Stomach (tissue), 4 donors: ENCODE results near the gene SH3GL2.

ENCODE experiments used
- EP300 ChIP-seq: sonication (generic); formaldehyde crosslinking; IDR thresholded peaks from one replicate; pipeline ENCODE4 v1.6.1; 2017; ENCODE audit warnings: antibody characterized with exemption
- TF ChIP-seq, protein P1 (sequence below), 7 experiments: fragments of 450-650 bp in 4 of 7; fragments of 200-600 bp in 3 of 7; sonication (generic) in 3 of 7; IDR thresholded peaks; one replicate each; pipeline ENCODE4 v1.5.1; 2016 to 2019; ENCODE audit warnings: antibody characterized with exemption in 7 of 7, control low read depth in 2 of 7, mild to moderate bottlenecking in 1 of 7

GRCh38 chr9:17658237-17658636 is 79.4 kb downstream of the SH3GL2 start:
- TF ChIP-seq, protein P1, sequence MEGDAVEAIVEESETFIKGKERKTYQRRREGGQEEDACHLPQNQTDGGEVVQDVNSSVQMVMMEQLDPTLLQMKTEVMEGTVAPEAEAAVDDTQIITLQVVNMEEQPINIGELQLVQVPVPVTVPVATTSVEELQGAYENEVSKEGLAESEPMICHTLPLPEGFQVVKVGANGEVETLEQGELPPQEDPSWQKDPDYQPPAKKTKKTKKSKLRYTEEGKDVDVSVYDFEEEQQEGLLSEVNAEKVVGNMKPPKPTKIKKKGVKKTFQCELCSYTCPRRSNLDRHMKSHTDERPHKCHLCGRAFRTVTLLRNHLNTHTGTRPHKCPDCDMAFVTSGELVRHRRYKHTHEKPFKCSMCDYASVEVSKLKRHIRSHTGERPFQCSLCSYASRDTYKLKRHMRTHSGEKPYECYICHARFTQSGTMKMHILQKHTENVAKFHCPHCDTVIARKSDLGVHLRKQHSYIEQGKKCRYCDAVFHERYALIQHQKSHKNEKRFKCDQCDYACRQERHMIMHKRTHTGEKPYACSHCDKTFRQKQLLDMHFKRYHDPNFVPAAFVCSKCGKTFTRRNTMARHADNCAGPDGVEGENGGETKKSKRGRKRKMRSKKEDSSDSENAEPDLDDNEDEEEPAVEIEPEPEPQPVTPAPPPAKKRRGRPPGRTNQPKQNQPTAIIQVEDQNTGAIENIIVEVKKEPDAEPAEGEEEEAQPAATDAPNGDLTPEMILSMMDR (IDR thresholded peaks at IDR 0.05): no peak
- TF ChIP-seq EP300: no peak
